MM.1S (cell line): ENCODE data around the gene PKIG.

Experiments
- CTCF ChIP-seq: fragments of 300-600 bp; sonication (generic); IDR thresholded peaks from 2 replicates; pipeline ENCODE4 v1.5.1; 2016; ENCODE audit warnings: antibody characterized with exemption, low read length, mixed read lengths
- EZH2 ChIP-seq: fragments of 300-600 bp; sonication (generic); optimal IDR thresholded peaks from 2 replicates; pipeline ENCODE3; 2017; ENCODE audit warnings: low read depth, mild to moderate bottlenecking, antibody characterized with exemption, low read length, mixed read lengths

GRCh38 chr20:44596876-44597275 is 14.5 kb downstream of the PKIG start:
- TF ChIP-seq CTCF (no peak), EZH2 (no peak)
